Measurements from ENCODE around the gene RPN2. TPM values are rescaled to one million over a fixed set of nuclear protein-coding genes. Genes with fewer than 3 reads are reported as not detected.
A peak's percentile ranks its signal among the peaks of the same experiment; 100 is the strongest.

RPN2 gene
- total RNA-seq, 1 experiment from 2014 or later: 220 TPM

GRCh38 chr20:37205130-37205529, 26.0 kb downstream of the RPN2 start:
- RAD21 ChIA-PET (ENCODE audit: low non-redundant PET in 1 of 2, low total read pairs in 2 of 2, uncharacterized antibody in 2 of 2, unreplicated experiment in 2 of 2): no interaction called here
- no peaks in the 10 kb centered on the region for H3K27me3 ChIP-seq (ENCODE audit: insufficient read depth, low read length)
- H3K36me3 ChIP-seq (ENCODE audit: control insufficient read depth in 1 of 2, insufficient read depth in 2 of 2, low read length in 2 of 2): peaks cover 52 to 60% of the 10 kb centered on the region in 2 experiments

DNA sequence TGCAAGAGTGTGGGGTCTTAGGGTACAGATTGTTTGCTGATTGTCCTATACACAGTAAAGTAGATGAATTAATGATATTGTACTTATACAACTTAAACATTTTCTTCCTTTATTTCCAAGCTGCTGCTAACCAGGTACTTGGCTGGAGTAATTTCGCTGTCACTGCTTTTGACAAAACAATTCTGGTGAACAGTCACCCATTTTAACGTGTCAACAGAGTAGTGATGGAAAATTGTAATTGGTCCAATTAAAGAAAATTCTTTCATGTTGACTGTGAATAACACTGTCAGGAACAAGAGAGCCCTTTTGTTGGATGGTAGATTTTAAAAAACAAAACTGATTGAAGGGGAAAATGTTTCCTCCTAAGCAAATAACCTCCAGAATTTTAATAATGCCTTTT, 26.7 kb downstream of the RPN2 start:
- CTCF ChIA-PET: interaction anchor here (1.5 kb wide), 1 partner anchor 10 kb away, joined by 3 read pairs; no protein-coding TSS in a partner anchor
- intact Hi-C loops (cut with micrococcal nuclease): no loop called here
- no TSS peak for BruUV-seq (replicated peaks)

More at GRCh38 chr20:37205130-37205529, 26.0 kb downstream of the RPN2 start:
- TSS peak; percentile 7 for BruUV-seq (replicated peaks)
- Histone ChIP-seq H3K4me2 (ENCODE audit: low read length) (no peak overlapping the region), H3K4me3 (replicated peaks in 1 of 2; ENCODE audit: low read depth in 1 of 2, low read length in 2 of 2) (no peak overlapping the region), H3K4me1 (ENCODE audit: control insufficient read depth in 1 of 2, insufficient read depth in 2 of 2, low read length in 2 of 2) (peaks cover 6 to 7% of the 10 kb centered on the region in 2 experiments; a peak in 3 of 4 replicates), H3K9me3 (ENCODE audit: control insufficient read depth in 1 of 2, insufficient read depth in 1 of 2, low read depth in 1 of 2, low read length in 2 of 2) (no peaks in the 10 kb centered on the region), H2AFZ (ENCODE audit: low read depth, low read length, poor library complexity, severe bottlenecking) (no peak overlapping the region), H3K79me2 (ENCODE audit: insufficient read depth, low read length) (peaks cover 55% of the 10 kb centered on the region; the same call in 1 of the 2 replicates), H3K9me2 (ENCODE audit: insufficient read depth) (no peaks in the 10 kb centered on the region), H4K20me1 (ENCODE audit: insufficient read depth) (no peaks in the 10 kb centered on the region), H3K9ac (ENCODE audit: low read length) (no peak overlapping the region), H3K27ac (ENCODE audit: low read depth, low read length) (no peak overlapping the region)
- CTCF ChIA-PET: no interaction called here
- ATAC-seq (no peak), DNase-seq (ENCODE audit: low read depth, low spot score) (no peak)
- TF ChIP-seq TCF7L2 (IDR thresholded peaks at IDR 0.05; ENCODE audit: borderline replicate concordance, extremely low read depth, insufficient read depth, insufficient read length) (no peak), EZH2 (IDR thresholded peaks at IDR 0.05) (no peak), SIN3A (IDR thresholded peaks at IDR 0.05; ENCODE audit: low read depth) (no peak)
- intact Hi-C loops (cut with micrococcal nuclease): no loop called here
- POLR2A ChIA-PET: no interaction called here

More for the DNA sequence above, 26.7 kb downstream of the RPN2 start:
- H3K4me1 ChIP-seq (ENCODE audit: control insufficient read depth in 1 of 2, insufficient read depth in 2 of 2, low read length in 2 of 2): peaks cover 6 to 7% of the 10 kb centered on the region in 2 experiments; a peak in 3 of 4 replicates
- H3K9me3 ChIP-seq (ENCODE audit: control insufficient read depth in 1 of 2, insufficient read depth in 1 of 2, low read depth in 1 of 2, low read length in 2 of 2): no peaks in the 10 kb centered on the region
- peaks cover 49% of the 10 kb centered on the region; the same call in 1 of the 2 replicates for H3K79me2 ChIP-seq (ENCODE audit: insufficient read depth, low read length)
- no peaks in the 10 kb centered on the region for H3K27me3 ChIP-seq (ENCODE audit: insufficient read depth, low read length)
- no peak overlapping the region for H3K27ac ChIP-seq (ENCODE audit: low read depth, low read length)
- H3K36me3 ChIP-seq (ENCODE audit: control insufficient read depth in 1 of 2, insufficient read depth in 2 of 2, low read length in 2 of 2): peaks cover 46 to 59% of the 10 kb centered on the region in 2 experiments
- no peak for ATAC-seq
- POLR2A ChIA-PET: no interaction called here
- H4K20me1 ChIP-seq (ENCODE audit: insufficient read depth): no peaks in the 10 kb centered on the region
- RAD21 ChIA-PET (ENCODE audit: low non-redundant PET in 1 of 2, low total read pairs in 2 of 2, uncharacterized antibody in 2 of 2, unreplicated experiment in 2 of 2): no interaction called here
- H3K9ac ChIP-seq (ENCODE audit: low read length): no peak overlapping the region
- TF ChIP-seq SIN3A (IDR thresholded peaks at IDR 0.05; ENCODE audit: low read depth) (no peak), FOSL1 (IDR thresholded peaks at IDR 0.05; ENCODE audit: low read depth) (no peak), EZH2phosphoT487 (IDR thresholded peaks at IDR 0.05; ENCODE audit: borderline replicate concordance) (no peak), ZNF274 (IDR thresholded peaks at IDR 0.05; ENCODE audit: low read depth, low read length) (no peak), SRF (IDR thresholded peaks at IDR 0.05; ENCODE audit: low read depth) (no peak), POLR2A (IDR thresholded peaks at IDR 0.05; ENCODE audit: borderline replicate concordance, extremely low read depth, insufficient read depth, insufficient read length) (no peak), EZH2 (IDR thresholded peaks at IDR 0.05) (no peak), POLR2AphosphoS5 (IDR thresholded peaks at IDR 0.05; ENCODE audit: low read depth, low read length) (no peak), SP1 (IDR thresholded peaks at IDR 0.05; ENCODE audit: low read depth) (no peak)
- TF ChIP-seq, protein P1, sequence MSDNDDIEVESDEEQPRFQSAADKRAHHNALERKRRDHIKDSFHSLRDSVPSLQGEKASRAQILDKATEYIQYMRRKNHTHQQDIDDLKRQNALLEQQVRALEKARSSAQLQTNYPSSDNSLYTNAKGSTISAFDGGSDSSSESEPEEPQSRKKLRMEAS (IDR thresholded peaks at IDR 0.05): no peak
- DNase-seq (ENCODE audit: low read depth, low spot score): no peak
- H3K4me2 ChIP-seq (ENCODE audit: low read length): no peak overlapping the region
- no peaks in the 10 kb centered on the region for H3K9me2 ChIP-seq (ENCODE audit: insufficient read depth)
- no peak overlapping the region for H2AFZ ChIP-seq (ENCODE audit: low read depth, low read length, poor library complexity, severe bottlenecking)
- H3K4me3 ChIP-seq (replicated peaks in 1 of 2; ENCODE audit: low read depth in 1 of 2, low read length in 2 of 2): no peak overlapping the region

Data from HCT116 (cell line).